HG03095 (cell line): ENCODE data around the gene ARHGAP11A.

Experiments used
- ATAC-seq: cut with Tn5 transposase; IDR thresholded peaks from one replicate; pipeline ENCODE4 v1.9.1; 2021; ENCODE audit warnings: moderate library complexity; ENCODE audit not compliant: unreplicated experiment

Gene ARHGAP11A

GRCh38 chr15:32685576-32685975 lies 70.3 kb downstream of the ARHGAP11A start:
- no peak for ATAC-seq

- no peak for ATAC-seq
Observed at GRCh38 chr15:32687556-32687955, 72.3 kb downstream of the ARHGAP11A start.

GRCh38 chr15:32688151-32688639 lies 72.9 kb downstream of the ARHGAP11A start:
- no peak for ATAC-seq
